HL-60/S4 (cell line): Measurements from ENCODE around the gene CFAP57.

ENCODE experiments used
- in situ Hi-C: fragments of 300-500 bp; cut with MboI; formaldehyde crosslinking; loops from 2 replicates; pipeline ENCODE4 v1.14.3; 2022; ENCODE audit warnings: low sequenced_read_pairs

The CFAP57 gene

DNA sequence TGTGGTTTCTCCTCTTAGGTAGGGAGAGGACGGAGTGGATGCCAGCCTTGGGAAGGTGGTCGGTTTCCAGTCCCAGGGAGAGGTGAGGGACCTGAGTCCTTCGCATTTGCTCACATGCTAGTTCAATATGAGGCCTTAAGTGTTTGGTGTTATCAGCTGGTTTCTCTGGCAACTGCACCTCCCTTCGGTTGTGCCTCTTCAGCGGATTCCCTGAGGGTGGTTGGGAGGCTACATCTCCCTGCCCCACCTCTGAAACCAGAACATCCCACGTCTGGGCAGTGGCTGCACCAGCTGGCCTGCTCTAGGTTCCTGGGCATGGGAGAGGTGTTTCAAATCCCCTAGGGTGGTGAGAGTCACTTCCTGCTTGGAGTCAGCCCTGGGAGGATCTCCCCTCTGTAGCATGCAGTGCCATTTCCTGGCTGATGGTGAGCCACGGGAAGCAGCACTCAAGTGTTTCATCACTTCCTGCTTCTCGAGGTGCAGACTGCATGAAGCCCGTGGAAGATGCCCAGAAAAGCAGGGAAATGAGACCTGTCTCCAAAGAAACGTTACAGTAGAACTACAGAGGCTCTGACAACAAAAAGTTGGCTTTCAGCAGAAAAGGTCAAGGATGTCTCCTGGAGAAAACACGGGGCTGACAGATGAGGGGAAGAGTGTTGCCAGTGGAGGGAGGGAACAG, 102.1 kb downstream of the CFAP57 start:
- in situ Hi-C loops, result no loop called here

DNA sequence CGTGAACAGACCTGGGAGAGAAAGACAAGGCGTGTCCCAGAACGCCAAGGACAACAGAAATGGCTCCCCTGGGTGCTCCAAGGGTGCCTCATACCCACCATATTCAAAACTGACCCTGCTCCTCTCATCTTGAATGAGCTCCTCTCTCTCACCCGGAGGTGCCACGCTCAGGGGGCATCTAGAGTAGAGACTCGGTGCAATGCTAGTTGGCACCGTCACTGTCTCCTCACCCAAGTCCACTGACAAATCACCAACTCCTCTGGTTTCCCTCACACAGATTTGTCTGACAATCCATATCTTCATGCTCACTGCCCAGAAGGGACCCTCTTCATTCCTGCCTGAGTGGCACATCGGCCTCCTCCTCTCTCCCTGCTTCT, 102.7 kb downstream of the CFAP57 start:
- in situ Hi-C loops, result no loop called here

DNA sequence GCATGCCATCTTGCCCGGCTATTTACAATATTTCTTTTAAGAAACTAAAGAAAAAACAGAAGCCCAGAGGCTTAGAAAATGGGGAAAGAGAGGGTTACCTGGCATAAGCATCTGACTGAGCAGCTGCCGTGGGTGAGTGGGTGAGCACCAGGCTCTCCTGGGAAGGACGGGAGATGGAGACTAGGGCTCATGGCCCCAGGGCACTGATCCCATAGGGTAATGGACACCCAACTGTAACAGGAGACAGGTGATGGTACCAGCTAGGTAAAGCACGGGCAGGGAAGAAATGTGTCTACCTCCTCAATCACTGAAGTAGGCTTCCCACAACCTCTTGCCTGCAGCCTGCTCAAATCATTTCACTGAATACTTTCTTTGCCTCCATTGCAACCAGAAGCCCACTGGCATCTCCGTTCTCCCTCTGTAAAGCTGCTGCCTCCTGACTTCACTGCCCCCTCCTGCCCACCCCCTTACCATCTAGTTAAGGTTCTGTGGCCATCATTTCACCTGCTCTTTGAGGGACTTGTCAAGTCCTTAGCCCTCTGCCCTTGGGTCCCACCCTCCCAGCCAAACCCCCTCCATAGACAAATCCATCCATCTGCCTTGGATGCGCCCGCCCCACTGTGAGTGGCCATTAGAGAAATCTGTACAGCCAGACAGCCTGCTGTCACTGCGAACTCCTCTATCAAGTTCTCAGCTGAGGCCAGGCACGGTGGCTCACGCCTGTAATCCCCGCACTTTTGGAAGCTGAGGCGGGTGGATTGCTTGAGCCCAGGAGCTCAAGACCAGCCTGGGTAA, 103.9 kb downstream of the CFAP57 start:
- in situ Hi-C loops, result no loop called here

DNA sequence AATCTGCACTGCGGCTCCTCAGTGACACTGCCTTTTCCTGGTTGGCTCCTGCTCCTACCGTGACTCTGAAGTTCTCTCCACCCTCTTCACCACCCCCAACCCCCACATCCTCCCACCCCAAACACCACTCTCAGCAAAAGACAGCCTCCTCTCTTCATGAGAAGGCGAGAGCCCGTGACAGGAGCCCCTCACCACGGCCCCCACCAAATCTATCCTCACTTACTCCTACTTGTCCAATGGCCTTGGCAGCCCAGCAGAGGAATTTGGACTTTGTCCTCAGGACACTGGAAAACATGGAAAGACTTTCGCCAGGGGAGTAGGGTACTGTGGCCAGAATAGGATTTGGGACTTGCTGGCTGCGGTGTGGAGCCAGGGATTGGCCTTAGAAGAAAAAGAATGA, 104.5 kb downstream of the CFAP57 start:
- in situ Hi-C loops, result no loop called here

DNA sequence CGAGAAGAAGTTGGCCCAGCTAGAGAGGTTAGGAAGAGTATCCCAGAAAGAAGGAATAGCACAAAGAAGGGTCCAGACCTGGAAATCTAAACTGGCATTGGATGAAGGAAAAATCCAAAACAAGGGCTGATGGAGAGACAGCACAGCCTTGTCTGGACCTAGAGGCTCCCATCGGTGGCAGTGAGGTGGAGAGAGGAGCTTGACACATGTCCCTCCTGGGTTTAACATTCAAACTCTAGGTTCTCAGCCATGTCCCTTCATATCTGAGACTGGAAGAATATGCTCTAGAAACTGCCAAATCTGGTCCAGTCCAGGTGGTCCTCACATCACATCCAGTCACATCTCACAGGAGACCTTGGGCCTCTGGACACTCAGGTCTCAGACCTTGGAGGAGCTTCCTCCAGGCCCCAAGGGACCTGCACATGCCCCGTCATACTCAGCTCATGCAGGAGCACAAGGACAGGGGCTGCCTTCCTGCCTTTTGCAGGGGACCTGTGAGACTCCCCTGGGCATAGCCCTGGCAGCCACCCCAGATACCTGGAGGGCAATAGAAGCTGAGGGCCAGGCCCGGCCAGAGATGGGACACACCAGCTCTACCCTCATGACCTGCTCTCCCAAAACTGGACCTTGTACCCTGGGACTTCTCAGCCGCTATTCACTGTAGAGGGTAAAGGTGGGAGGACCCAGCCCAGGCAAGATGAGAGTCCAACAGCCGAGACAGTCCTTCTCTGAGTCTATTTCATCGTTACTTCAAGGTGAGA, 105.2 kb downstream of the CFAP57 start:
- in situ Hi-C loops, result no loop called here

DNA sequence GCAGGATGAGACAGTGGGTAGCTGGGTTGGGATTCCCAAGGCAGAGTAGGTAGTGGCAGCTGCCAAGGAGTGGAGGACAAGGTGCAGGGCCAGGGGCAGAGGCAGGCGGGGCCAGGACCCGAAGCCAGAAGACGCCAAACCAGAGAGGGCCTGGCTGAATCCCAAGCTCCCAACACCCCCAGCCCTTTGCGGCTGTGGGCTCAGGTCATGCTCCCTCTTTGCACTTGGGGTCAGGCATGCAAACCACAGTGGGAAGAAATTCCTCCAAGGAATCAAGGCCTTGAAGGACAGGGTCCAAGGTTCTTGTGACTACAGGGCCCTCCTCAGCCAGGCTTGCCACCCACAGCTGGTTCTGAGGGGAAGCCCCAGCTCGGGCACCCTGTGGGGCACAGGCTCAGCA, 107.0 kb downstream of the CFAP57 start:
- in situ Hi-C loops, result no loop called here

DNA sequence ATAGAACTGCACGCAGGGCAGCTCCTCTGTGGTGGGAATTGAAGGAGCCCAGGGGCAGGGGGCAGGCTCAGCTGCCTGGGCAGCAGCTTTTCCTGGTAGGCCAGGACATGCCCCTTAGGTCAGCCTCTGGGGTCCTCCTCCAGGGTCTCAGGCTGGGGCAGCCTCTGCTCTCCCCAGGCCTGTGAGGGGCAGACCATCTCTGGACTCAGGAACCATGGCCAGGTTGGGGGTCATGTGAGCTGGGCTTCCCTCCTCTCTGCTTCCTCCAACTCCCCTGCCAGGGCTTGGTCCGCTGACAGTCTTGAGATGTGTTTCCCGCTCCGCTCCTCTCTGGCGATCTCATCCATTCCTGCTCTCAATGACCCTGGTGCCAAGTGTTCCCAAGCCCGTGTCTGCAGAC, 107.5 kb downstream of the CFAP57 start:
- in situ Hi-C loops, result no loop called here

DNA sequence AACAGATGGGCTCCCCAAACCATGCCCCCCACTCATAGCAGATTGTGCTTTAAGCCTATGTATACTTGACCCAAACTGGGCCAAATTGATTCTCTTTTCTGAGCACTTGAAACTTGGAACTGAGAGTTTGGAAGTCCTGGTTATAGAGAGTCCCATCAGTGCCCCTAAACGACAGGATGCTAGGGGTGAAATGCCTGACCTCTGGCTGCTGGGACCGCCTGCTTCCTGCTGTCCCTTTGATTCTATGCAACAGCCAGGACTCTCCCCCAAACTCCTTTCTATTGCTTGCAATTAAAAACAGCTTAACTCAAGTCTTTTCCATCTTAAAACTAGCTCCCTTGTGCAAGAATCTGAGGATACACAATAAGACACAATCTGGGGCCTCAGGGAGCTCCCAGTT, 108.6 kb downstream of the CFAP57 start:
- in situ Hi-C loops, result no loop called here

DNA sequence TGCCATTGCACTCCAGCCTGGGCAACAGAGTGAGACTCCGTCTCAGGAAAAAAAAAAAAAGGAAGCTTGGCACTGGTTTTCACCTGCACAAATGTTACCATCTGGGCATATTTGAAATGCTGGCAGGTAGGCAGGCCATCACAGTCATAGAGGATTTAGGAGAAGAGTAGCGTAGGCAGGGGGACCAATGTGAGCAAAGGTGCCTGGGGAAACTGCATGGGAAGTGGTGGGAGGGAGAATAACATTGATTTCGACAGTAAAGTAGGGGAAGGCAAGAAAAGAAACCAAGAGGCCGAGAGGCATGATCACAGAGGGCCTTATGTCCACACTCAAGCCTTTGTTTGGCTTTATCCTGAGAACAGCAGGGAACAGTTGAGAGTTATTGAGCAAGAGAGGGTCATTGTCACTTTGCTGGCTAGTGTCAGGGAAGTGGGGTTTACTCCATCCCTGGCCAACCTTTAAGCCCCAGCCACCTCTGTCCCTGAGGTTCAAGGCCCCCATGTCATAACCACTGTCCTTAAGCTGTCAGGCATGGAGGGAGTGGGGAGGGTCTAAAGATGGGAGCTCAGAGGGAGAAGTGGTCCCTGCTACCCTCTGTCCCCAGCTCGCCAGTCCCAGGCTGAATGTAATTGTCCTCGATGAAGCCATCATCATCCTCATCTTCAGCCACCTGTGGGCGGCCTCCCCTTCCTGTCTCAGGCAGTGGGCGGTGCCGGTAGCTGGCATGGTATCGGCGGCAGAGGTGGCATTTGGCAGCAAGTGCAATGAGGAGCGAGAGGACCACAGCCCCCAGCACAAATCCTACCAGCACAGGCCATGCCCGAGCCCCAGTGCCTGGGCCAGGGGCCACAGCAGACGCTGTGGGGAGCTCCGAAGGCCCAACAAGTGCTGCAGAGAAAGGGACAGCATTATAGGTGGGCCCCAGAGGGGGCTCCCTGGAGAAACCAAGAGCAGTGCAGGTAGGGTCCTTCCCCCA, 110.4 kb downstream of the CFAP57 start:
- in situ Hi-C loops, result no loop called here

DNA sequence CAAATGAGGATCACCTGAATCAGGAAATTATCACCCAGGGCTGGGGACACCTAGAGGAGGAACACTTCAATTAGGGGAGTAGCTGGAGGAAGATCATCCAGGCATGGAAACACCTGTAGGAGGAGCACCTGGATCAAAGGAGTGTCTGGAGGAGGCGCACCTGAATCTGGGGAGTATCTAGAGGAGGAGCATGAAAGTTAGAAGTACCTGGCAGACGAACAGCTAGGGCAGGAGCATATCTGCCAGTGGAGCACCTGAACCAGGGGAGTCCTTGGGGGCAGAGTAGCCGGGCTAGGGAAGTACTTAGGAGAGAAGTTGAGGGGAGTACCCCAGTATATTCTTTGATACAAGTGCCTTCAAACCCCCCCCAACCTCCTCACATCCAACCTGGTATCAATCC, 111.9 kb downstream of the CFAP57 start:
- in situ Hi-C loops, result no loop called here

DNA sequence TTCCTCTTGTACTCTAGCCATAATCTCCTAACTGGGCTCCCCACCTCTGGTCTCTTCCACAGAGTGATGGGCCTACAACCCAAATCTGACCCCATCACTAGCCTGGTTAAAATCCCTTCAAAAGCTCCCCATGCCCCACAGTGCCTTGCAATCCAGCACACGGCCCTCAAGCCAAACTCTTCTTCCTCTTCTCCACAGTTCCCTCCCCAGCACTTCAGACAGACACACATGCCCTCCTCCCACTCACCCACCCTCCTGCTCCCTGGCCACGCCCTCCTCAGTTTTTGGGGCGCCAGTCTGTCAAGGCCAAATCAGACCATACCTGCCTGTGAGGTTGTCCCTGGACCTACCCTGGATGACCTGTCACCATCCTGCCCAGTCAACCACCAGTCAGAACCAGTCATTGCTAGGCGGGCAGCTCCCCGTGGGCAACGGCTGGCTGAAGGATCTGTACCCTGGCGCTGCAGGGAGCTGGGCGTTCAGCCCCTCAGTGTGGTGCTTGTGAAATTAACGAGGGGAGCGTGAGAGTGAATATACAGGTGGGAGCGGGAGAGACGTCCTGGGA, 112.5 kb downstream of the CFAP57 start:
- in situ Hi-C loops, result no loop called here

DNA sequence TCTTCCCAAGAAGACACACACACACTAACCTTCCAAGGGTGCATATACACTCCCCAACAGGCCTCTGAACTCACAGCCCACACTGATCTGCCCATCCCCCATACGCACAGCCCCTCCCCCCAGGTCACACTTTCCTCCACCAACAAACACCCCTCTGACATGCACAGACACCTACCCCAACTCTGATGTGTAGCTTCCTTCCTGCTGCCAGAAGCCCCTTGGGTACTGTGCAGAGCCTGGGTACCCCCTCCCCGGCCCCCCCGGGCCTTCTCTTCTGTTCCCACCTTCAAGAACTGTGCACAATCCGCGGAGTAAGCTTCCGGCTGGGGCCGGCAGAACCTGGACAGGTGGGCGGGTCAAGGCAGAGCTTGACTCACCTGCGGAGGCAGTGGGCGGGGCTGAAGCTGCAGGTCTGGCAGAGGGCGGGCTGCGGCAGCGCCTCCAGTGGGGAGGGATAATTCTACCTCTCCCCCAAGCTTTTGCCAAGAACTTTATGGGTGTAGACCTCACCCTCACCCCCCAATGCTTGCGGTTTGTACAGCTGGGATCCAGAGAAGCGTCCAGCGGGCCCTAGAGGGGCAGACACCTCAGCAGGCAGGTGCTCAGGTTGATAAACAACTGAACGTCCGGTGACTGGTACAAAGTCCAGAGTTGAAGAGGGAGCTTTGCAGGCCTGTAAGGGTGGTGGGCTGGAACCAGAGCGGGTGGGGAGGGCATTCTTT, 113.3 kb downstream of the CFAP57 start, which contains the start of gene C1orf210:
Gene C1orf210 (minus strand): TSS at position 313 of the 722 bp plus-strand sequence. CDS start 2,311 bp downstream, outside the sequence.
- in situ Hi-C loops, result no loop called here

DNA sequence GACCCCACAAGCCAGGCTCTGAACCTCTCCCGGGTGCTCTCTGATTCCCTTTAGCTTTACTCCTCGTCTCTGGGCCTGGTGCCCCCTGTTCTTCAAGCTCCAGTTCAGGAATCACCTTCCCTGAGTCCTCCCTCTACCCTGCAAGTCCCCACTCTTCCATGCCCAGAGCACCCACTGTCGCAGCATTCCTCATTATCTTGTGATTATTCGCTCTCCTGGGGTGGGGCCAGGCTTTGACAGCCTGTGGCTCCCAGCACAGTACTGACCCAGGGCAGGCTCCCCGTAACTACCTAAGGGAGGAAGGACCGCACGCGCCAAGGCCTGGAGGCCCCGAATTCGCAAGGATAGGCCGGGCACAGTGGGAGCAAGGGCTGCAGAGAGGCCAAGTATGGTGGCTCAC, 114.0 kb downstream of the CFAP57 start:
- in situ Hi-C loops, result no loop called here

DNA sequence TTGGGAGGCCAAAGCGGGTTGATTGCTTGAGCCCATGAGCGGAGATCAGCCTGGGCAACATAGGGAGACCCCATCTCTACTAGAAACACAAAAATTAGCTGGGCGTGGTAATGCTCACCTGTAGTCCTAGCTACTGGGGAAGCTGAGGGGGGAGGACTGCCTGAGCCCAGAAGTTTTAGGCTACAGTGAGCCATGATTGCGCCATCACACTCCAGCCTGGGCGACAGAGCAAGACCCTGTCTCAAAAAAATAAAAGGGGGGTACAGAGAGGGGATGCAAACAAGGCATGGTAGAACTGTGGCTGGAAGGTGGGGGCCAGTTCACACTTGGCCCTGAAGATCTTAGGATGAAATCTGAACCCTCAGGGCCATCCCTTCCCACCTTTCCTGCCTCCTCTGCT, 114.4 kb downstream of the CFAP57 start:
- in situ Hi-C loops, result no loop called here

DNA sequence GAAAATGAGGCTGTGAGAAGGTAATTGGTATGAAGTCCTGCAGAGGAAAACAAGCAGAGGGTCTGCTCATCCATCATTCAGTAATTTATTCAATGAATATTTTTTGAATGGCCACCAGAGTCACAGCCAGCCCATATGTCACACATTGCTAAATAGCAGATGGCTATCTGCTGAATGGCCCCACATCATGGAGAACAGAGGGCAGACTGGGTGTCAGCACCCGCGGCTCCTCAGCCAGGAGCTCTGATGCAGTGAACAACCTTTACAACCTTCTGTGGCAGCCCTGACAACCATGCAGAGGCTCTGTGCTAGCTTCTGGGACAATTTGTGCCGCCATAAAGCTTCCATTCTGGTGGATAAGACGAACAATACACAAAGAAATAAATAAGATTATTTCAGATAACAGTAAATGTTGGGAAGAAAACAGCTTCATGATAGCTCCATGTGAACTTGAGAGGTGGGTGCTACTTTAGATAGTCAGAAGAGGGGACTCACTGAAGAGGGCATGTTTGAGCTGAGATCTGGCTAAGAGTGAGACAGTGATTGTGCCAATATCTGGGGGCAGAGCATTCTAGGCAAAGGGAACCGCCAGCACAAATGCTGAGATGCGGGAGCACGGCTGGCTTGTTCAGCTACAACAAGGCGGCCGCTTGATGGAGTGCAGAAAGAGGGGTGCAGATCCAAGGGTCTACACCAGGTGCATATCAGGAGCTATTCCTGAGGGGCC, 116.1 kb downstream of the CFAP57 start:
- in situ Hi-C loops, result no loop called here

DNA sequence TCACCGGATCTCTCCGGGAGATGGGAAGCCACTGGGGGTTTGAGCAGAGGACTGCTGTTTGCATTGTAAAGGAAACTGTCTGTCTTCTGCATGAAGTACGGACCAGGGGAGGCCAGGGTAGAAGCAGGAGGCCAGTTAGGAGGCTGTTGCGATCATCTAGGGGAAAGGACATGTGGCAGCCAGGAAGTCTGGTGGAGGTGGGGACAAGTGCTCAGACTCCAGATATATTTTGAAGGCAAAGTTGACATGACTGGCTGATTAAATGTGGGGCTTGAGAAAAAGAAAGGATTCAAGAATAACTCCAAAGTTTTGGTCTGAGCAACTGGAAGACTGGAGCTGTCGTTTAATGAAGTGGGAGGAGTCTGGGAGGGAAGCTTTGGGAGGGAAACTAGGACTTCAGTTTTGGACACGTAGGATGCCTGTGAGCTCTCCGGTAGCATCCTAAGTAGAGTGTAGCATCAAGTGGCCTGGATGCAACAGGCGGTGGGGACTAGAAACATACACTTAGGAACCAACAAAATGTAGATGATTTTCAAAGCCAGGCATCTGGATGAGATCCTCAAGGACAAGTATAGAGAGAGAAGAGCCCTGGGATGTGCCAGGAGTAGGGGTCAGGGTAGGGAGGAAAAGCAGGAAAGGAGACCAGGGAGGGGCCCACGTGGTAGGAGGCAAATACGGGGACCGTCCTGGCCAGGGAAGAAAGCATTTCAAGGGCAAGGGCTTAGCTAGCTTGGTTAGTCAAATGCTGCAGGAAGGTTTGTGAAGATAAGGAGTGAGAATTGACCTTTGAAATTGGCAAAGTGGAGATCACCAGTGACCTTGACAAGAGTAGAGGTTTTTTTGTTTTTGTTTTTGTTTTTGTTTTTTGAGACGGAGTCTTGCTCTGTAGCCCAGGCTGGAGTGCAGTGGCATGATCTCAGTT, 116.9 kb downstream of the CFAP57 start:
- in situ Hi-C loops, result no loop called here

DNA sequence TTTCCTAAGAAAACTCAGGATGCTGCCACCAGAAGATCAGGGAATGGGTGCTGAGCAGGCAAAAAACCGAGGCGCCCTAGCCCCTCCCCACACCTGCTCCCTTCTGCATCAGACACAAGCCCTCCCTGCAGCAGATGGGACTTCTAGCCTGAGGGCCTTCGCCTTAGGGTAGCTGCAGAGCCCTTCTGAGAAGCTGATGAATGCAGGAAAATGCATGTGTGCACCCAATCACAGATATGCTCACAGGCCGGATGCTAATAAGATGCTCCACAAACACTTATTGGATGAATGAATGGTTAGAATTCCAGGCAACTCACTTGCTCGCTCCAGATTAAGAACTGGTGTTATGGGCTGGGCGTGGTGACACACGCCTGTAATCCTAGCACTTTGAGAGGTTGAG, 120.1 kb downstream of the CFAP57 start:
- in situ Hi-C loops, result no loop called here

DNA sequence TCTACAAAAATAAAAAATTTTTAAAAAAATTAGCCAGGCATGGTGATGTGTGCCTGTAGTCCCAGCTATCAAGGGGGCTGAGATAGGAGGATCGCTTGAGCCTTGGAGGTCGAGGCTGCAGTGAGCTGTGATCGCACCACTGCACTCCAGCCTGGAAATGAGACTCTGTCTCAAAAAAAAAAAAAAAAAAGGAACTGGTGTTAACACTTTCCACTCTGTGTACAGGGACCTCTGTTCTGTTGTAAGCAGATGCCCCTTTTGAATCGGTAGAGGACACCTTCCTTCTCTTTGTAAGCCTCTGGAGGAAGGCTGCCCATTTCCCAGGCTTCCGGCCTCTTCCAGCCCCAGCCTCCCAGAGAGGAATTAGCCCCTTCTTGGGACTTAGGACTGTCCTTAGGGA, 120.5 kb downstream of the CFAP57 start:
- in situ Hi-C loops, result no loop called here
